ENCODE measurements around the gene SYTL5.
A peak's percentile ranks its signal among the peaks of the same experiment; 100 is the strongest.

Gene SYTL5

GRCh38 chrX:38154340-38154739, 148.0 kb downstream of the SYTL5 start:
- no peak overlapping the region for H3K4me3 ChIP-seq (ENCODE audit: control insufficient read depth, low read depth, low read length)
- TF ChIP-seq CTCF (conservative IDR thresholded peaks at IDR 0.05; ENCODE audit: control insufficient read depth, insufficient read depth, low read depth, low read length): no peak
- DNase-seq (ENCODE audit: low read depth): no peak

GRCh38 chrX:38154818-38155217, 148.5 kb downstream of the SYTL5 start:
- no peak for TF ChIP-seq CTCF (conservative IDR thresholded peaks at IDR 0.05; ENCODE audit: control insufficient read depth, insufficient read depth, low read depth, low read length)
- peak; percentile 26 for DNase-seq (ENCODE audit: low read depth)
- no peak overlapping the region for H3K4me3 ChIP-seq (ENCODE audit: control insufficient read depth, low read depth, low read length)

DNA sequence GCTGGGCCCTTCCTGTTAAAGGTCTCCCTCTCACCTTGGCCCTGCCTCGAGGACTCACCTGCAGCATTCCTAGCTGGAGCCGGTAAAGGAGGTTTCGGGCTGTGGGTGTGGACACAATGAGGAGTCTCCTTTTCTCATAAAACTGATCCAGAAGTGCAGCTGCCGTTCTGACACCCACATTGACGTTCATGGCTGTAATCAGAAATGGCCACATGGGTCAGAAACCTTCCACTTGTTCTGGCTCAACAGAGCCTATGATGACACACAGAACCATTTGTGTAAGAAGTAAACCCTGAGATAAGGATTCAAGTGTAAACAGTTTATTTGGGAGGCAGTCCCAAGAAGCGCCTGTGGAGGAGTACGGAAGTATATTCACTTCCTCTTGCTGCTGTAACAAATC, 150.5 kb downstream of the SYTL5 start:
- no peak for TF ChIP-seq CTCF (conservative IDR thresholded peaks at IDR 0.05; ENCODE audit: control insufficient read depth, insufficient read depth, low read depth, low read length)
- no peak for DNase-seq (ENCODE audit: low read depth)
- H3K4me3 ChIP-seq (ENCODE audit: control insufficient read depth, low read depth, low read length): no peak overlapping the region

DNA sequence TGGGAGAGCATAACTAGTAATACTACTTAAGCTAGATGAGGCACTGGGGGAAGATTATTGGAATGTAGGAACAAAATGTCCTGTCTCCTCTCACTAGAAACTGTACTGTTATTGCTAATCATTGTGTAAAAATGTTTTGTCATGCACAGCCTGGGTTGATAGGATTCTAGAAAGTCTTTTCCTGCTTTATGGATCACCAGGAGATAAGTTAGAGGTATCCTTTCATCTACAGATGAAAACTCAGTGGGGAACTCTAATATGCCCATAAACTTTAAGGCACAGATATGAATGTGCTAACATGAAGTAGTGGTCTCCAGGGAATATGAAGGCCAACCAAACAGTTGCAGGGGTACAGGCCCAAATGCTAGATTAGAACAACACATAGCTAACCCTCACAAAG, 156.8 kb downstream of the SYTL5 start:
- H3K4me3 ChIP-seq (ENCODE audit: control insufficient read depth, low read depth, low read length): no peak overlapping the region
- no peak for DNase-seq (ENCODE audit: low read depth)
- no peak for TF ChIP-seq CTCF (conservative IDR thresholded peaks at IDR 0.05; ENCODE audit: control insufficient read depth, insufficient read depth, low read depth, low read length)

- TF ChIP-seq CTCF (conservative IDR thresholded peaks at IDR 0.05; ENCODE audit: control insufficient read depth, insufficient read depth, low read depth, low read length): no peak
- H3K4me3 ChIP-seq (ENCODE audit: control insufficient read depth, low read depth, low read length): no peak overlapping the region
- no peak for DNase-seq (ENCODE audit: low read depth)
Measured at GRCh38 chrX:38165023-38165422, 158.7 kb downstream of the SYTL5 start.

GRCh38 chrX:38166478-38167083, 160.2 kb downstream of the SYTL5 start:
- DNase-seq (ENCODE audit: low read depth): peak; percentile 37
- no peak overlapping the region for H3K4me3 ChIP-seq (ENCODE audit: control insufficient read depth, low read depth, low read length)

More at GRCh38 chrX:38166478-38167083, 160.2 kb downstream of the SYTL5 start:
- TF ChIP-seq CTCF (conservative IDR thresholded peaks at IDR 0.05; ENCODE audit: control insufficient read depth, insufficient read depth, low read depth, low read length): peak; percentile 57
